22Rv1 (cell line): Measurements from ENCODE around the gene C16orf89.

Experiments used
- ZFX ChIP-seq: fragments of 450-650 bp; IDR thresholded peaks from 2 replicates; pipeline ENCODE4 v1.6.1; 2017; ENCODE audit warnings: antibody characterized with exemption, borderline replicate concordance
- TF ChIP-seq, protein P1 (sequence below): fragments of 450-650 bp; IDR thresholded peaks from 2 replicates; pipeline ENCODE4 v1.5.1; 2017; ENCODE audit warnings: mild to moderate bottlenecking

DNA sequence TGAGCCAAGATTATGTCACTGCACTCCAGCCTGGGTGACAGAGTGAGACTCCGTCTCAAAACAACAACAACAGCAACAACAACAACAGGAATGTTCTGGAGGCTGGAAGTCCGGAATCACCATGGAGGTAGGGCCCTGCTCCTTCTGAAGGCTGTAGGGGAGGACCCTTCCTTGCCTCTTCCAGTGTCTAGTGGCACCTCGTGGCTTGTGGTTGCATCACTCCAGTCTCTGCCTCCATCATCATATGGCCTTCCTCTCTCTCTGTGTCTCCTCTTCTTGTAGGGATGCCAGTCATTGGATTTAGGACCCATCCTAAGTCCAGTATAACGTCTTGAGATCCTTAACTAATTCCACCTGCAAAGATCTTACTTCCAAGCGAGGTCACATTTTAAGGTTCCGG lies 46.0 kb downstream of the C16orf89 start:
- TF ChIP-seq, protein P1, sequence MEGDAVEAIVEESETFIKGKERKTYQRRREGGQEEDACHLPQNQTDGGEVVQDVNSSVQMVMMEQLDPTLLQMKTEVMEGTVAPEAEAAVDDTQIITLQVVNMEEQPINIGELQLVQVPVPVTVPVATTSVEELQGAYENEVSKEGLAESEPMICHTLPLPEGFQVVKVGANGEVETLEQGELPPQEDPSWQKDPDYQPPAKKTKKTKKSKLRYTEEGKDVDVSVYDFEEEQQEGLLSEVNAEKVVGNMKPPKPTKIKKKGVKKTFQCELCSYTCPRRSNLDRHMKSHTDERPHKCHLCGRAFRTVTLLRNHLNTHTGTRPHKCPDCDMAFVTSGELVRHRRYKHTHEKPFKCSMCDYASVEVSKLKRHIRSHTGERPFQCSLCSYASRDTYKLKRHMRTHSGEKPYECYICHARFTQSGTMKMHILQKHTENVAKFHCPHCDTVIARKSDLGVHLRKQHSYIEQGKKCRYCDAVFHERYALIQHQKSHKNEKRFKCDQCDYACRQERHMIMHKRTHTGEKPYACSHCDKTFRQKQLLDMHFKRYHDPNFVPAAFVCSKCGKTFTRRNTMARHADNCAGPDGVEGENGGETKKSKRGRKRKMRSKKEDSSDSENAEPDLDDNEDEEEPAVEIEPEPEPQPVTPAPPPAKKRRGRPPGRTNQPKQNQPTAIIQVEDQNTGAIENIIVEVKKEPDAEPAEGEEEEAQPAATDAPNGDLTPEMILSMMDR, result no peak
- TF ChIP-seq ZFX, result no peak
